ENCODE results near the gene SAMSN1.

GRCh38 chr21:14477133-14477532, 69.0 kb downstream of the SAMSN1 start:
- TF ChIP-seq CTCF (conservative IDR thresholded peaks at IDR 0.05; ENCODE audit: low read length) (no peak), EZH2phosphoT487 (IDR thresholded peaks at IDR 0.05; ENCODE audit: borderline replicate concordance, low read depth, low read length) (no peak)

Measured in OCI-LY7 (cell line).